SK-N-SH treated with all-trans-retinoic acid at 6 μM for 48 hours (cell line): ENCODE measurements around the gene FNDC3B.

Experiments
- ZNF565 ChIP-seq: fragments of 450-650 bp; formaldehyde crosslinking; conservative IDR thresholded peaks from 2 replicates; pipeline ENCODE4 v1.5.0; 2020; ENCODE audit warnings: low read depth, mild to moderate bottlenecking, moderate library complexity
- ZNF70 ChIP-seq: fragments of 450-650 bp; formaldehyde crosslinking; IDR thresholded peaks from 2 replicates; pipeline ENCODE4 v1.5.0; 2020; ENCODE audit warnings: mild to moderate bottlenecking, moderate library complexity
- TF ChIP-seq, protein P1 (sequence below): fragments of 250-450 bp; sonication (Bioruptor Pico); IDR thresholded peaks from 2 replicates; pipeline ENCODE4 v1.8.0; 2020; ENCODE audit warnings: mild to moderate bottlenecking, moderate library complexity, borderline replicate concordance

DNA sequence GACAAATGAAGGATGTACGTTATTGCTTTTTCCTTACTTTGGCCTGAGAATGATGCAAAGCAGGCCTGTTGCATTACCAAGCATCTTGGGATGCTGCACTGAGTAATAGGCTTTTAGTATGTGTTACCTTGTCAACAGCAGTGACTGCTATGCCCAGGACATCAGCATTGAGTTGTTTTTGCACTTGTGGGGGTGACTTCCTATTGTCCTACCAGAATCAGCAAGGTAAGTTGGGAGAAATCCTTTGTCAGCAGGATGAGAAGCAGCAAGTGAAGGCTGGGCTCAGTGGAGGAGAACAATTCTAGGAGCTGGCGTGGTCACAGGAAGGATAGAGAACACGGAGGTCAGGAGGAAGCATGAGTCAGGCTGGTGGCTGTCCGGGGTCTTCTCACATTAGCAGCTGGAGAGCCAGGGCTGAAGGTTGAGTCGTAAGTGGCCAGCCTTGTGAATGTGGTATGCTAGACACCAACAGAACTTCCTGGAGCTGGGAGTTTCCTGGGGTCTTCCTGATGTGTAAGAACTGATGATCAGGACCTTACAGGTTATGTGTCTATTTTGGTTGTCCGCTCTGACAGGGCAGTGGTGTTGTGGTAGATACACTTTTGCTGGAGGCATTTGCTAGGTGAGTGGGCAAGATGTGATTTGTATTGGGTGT lies 142.7 kb downstream of the FNDC3B start:
- no peak for TF ChIP-seq ZNF70 (CRISPR knock-in tag)
- no peak for TF ChIP-seq ZNF565 (CRISPR knock-in tag)
- TF ChIP-seq, protein P1, sequence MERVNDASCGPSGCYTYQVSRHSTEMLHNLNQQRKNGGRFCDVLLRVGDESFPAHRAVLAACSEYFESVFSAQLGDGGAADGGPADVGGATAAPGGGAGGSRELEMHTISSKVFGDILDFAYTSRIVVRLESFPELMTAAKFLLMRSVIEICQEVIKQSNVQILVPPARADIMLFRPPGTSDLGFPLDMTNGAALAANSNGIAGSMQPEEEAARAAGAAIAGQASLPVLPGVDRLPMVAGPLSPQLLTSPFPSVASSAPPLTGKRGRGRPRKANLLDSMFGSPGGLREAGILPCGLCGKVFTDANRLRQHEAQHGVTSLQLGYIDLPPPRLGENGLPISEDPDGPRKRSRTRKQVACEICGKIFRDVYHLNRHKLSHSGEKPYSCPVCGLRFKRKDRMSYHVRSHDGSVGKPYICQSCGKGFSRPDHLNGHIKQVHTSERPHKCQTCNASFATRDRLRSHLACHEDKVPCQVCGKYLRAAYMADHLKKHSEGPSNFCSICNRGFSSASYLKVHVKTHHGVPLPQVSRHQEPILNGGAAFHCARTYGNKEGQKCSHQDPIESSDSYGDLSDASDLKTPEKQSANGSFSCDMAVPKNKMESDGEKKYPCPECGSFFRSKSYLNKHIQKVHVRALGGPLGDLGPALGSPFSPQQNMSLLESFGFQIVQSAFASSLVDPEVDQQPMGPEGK (CRISPR knock-in tag): 0 out of 2 replicates have a peak, but pooled peaks have one; percentile 24
